AG09319 (cell line): ENCODE data around the gene OR10A7.
"Not testable (repeated sequence)": the region's sequence is repeated elsewhere in the genome, so short reads cannot be mapped to it uniquely, and the experiment has no call there.

Experiments used
- DNase-seq: peaks from one replicate; pipeline ENCODE4 v3.0.0-alpha.2; 2010; ENCODE audit warnings: low read depth; ENCODE audit errors: extremely low read depth
- CTCF ChIP-seq: IDR thresholded peaks from 2 replicates; pipeline ENCODE4 v1.5.1; 2011; ENCODE audit warnings: low read depth, mild to moderate bottlenecking, inconsistent platforms, low read length, moderate library complexity

The OR10A7 gene

GRCh38 chr12:55220725-55221124 is at the start of gene OR10A7:
Gene OR10A7 (plus strand): TSS chr12:55221025. CDS start chr12:55221025, 0 bp downstream.
- TF ChIP-seq CTCF: no peak

GRCh38 chr12:55171445-55171844 is 49.4 kb upstream of the OR10A7 start:
- TF ChIP-seq CTCF: no peak
- DNase-seq: no peak

More at GRCh38 chr12:55220725-55221124, at the start of gene OR10A7:
- no peak for DNase-seq

- not testable (repeated sequence) for DNase-seq
Observed at GRCh38 chr12:55171846-55172245, 49.0 kb upstream of the OR10A7 start.

GRCh38 chr12:55172686-55173085 is 48.1 kb upstream of the OR10A7 start:
- no peak for DNase-seq
- no peak for TF ChIP-seq CTCF

GRCh38 chr12:55173456-55173855 is 47.4 kb upstream of the OR10A7 start:
- TF ChIP-seq CTCF: no peak
- no peak for DNase-seq

GRCh38 chr12:55188573-55188972 is 32.3 kb upstream of the OR10A7 start:
- TF ChIP-seq CTCF: no peak
- no peak for DNase-seq

GRCh38 chr12:55188974-55189556 is 31.8 kb upstream of the OR10A7 start:
- peak; percentile 30 for DNase-seq

More at GRCh38 chr12:55188974-55189556, 31.8 kb upstream of the OR10A7 start:
- TF ChIP-seq CTCF: peak; percentile 67
